Panc1 (cell line): ENCODE data around the gene PTBP3. TPM values are rescaled to one million over a fixed set of nuclear protein-coding genes. Genes with fewer than 3 reads are reported as not detected.

Source experiments
- ATAC-seq: fragments of 200-7000 bp; cut with Tn5 transposase; 2 replicates; pipeline ENCODE4 v1.9.1; 2020; ENCODE audit warnings: mild to moderate bottlenecking, moderate library complexity
- BruUV-seq: library from RNA; stranded (reverse); fragments of 400-500 nt; replicated peaks from 2 replicates; lab custom pipeline; 2021; lab: Mats Ljungman, UMichigan
- CTCF ChIA-PET: fragments of 300-600 bp; sonication (Branson Sonifier 250); formaldehyde crosslinking; loops from one replicate; lab custom pipeline; 2022; ENCODE audit warnings: antibody characterized with exemption; lab: Charles Lee
- POLR2A ChIA-PET: fragments of 300-600 bp; sonication (Branson Sonifier 250); formaldehyde crosslinking; loops from one replicate; lab custom pipeline; 2022; ENCODE audit warnings: antibody characterized with exemption; lab: Charles Lee
- DNase-seq: peaks from one replicate; pipeline ENCODE4 v3.0.0-alpha.2; 2010; ENCODE audit warnings: low read depth, low spot score
- H3K27ac ChIP-seq: 2 replicates; pipeline ENCODE4 v1.5.1; 2011; ENCODE audit warnings: mild to moderate bottlenecking, low read length, inconsistent platforms
- H3K27me3 ChIP-seq: fragments of 200-500 bp; sonication (Bioruptor generic); 2 replicates; pipeline ENCODE4 v1.6.0; 2014; ENCODE audit warnings: low read length, inconsistent platforms; ENCODE audit not compliant: control insufficient read depth, insufficient read depth
- H3K36me3 ChIP-seq: fragments of 200-500 bp; sonication (Bioruptor generic); 2 replicates; pipeline ENCODE4 v1.5.1; 2014; ENCODE audit warnings: inconsistent platforms, mild to moderate bottlenecking, low read length, moderate library complexity; ENCODE audit not compliant: control insufficient read depth, insufficient read depth
- H3K4me1 ChIP-seq: 2 replicates; pipeline ENCODE4 v1.5.1; 2011; ENCODE audit warnings: inconsistent platforms, mild to moderate bottlenecking, low read length, moderate library complexity; ENCODE audit not compliant: control insufficient read depth, insufficient read depth
- H3K4me3 ChIP-seq, 2 experiments: 2 replicates each; pipeline ENCODE4 v1.5.1; 2011 to 2012; ENCODE audit warnings: low read depth in 2 of 2, low read length in 2 of 2, mild to moderate bottlenecking in 2 of 2, inconsistent platforms in 1 of 2, moderate library complexity in 1 of 2
- H3K9me3 ChIP-seq: fragments of 200-500 bp; sonication (Bioruptor generic); 2 replicates; pipeline ENCODE4 v1.5.1; 2014; ENCODE audit warnings: low read depth, mild to moderate bottlenecking, inconsistent platforms, low read length, moderate library complexity; ENCODE audit not compliant: control insufficient read depth, insufficient read depth
- POLR2AphosphoS5 ChIP-seq: IDR thresholded peaks from 2 replicates; pipeline ENCODE4 v1.6.1; 2012; ENCODE audit warnings: mild to moderate bottlenecking, low read depth, low read length, moderate library complexity
- SIN3A ChIP-seq: IDR thresholded peaks from 2 replicates; pipeline ENCODE4 v1.6.1; 2012; ENCODE audit warnings: low read depth, mild to moderate bottlenecking, low read length, moderate library complexity, borderline replicate concordance; ENCODE audit not compliant: insufficient read depth
- TCF7L2 ChIP-seq: IDR thresholded peaks from 2 replicates; pipeline ENCODE4 v1.6.1; 2011; ENCODE audit warnings: mild to moderate bottlenecking, low read depth, low read length, inconsistent platforms
- in situ Hi-C: cut with HindIII; loops from 2 replicates; pipeline ENCODE4 v1.10.0; 2016; ENCODE audit warnings: low sequenced_read_pairs, low pct_unique_long_range_greater_than_20kb
- intact Hi-C: fragments of 100-400 bp; cut with micrococcal nuclease; formaldehyde crosslinking; loops from one replicate; pipeline ENCODE4 v1.10.0; 2022; ENCODE audit not compliant: unreplicated experiment
- total RNA-seq: library from RNA; stranded (reverse); gene quantifications from one replicate; pipeline ENCODE4 v1.2.1, GENCODE V29; 2021; ENCODE audit not compliant: unreplicated experiment
- TF ChIP-seq, protein P1 (sequence below), 2 experiments: IDR thresholded peaks; 2 replicates each; pipeline ENCODE4 v1.6.1; 2011 to 2012; ENCODE audit warnings: low read depth in 2 of 2, control low read depth in 1 of 2, low read length in 1 of 2, mild to moderate bottlenecking in 1 of 2, moderate library complexity in 1 of 2; ENCODE audit not compliant: insufficient read depth in 1 of 2
- TF ChIP-seq, protein P2 (sequence below): fragments of 450-650 bp; IDR thresholded peaks from 2 replicates; pipeline ENCODE4 v1.5.1; 2017; ENCODE audit warnings: mild to moderate bottlenecking

The PTBP3 gene
- total RNA-seq, 1 experiment from 2014 or later, result 82.5 TPM

DNA sequence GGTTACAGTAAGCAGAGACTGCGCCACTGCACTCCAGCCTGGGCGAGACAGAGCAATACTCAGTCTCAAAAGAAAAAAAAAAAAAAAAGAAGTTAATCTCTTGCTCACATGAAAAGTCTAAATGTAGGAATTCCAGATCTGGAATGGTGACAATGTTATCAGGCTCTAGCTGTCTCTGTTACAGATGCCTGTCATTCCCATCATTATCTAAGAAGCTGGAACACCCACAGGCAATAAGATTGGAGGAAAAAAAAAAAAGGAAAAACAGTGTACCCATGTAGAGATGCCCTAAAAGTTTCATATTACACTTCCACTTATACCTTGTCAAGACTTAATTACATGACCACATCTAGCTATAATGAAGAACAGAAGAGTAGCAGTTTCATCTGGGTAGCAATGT, 38.2 kb downstream of the PTBP3 start:
- intact Hi-C loops (no loop called here), in situ Hi-C loops (no loop called here)
- no peak overlapping the region for H3K4me3 ChIP-seq
- H3K36me3 ChIP-seq, result no peaks in the 10 kb centered on the region
- no peaks in the 10 kb centered on the region for H3K27me3 ChIP-seq
- ATAC-seq (no peak), DNase-seq (no peak)
- TF ChIP-seq TCF7L2, result no peak
- TF ChIP-seq, protein P1, sequence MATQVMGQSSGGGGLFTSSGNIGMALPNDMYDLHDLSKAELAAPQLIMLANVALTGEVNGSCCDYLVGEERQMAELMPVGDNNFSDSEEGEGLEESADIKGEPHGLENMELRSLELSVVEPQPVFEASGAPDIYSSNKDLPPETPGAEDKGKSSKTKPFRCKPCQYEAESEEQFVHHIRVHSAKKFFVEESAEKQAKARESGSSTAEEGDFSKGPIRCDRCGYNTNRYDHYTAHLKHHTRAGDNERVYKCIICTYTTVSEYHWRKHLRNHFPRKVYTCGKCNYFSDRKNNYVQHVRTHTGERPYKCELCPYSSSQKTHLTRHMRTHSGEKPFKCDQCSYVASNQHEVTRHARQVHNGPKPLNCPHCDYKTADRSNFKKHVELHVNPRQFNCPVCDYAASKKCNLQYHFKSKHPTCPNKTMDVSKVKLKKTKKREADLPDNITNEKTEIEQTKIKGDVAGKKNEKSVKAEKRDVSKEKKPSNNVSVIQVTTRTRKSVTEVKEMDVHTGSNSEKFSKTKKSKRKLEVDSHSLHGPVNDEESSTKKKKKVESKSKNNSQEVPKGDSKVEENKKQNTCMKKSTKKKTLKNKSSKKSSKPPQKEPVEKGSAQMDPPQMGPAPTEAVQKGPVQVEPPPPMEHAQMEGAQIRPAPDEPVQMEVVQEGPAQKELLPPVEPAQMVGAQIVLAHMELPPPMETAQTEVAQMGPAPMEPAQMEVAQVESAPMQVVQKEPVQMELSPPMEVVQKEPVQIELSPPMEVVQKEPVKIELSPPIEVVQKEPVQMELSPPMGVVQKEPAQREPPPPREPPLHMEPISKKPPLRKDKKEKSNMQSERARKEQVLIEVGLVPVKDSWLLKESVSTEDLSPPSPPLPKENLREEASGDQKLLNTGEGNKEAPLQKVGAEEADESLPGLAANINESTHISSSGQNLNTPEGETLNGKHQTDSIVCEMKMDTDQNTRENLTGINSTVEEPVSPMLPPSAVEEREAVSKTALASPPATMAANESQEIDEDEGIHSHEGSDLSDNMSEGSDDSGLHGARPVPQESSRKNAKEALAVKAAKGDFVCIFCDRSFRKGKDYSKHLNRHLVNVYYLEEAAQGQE (IDR thresholded peaks at IDR 0.05; ENCODE audit: insufficient read depth in 1 of 2, low read depth in 2 of 2, low read length in 1 of 2), result no peak
- no peak for TF ChIP-seq POLR2AphosphoS5
- no peak for TF ChIP-seq SIN3A
- TF ChIP-seq, protein P2, sequence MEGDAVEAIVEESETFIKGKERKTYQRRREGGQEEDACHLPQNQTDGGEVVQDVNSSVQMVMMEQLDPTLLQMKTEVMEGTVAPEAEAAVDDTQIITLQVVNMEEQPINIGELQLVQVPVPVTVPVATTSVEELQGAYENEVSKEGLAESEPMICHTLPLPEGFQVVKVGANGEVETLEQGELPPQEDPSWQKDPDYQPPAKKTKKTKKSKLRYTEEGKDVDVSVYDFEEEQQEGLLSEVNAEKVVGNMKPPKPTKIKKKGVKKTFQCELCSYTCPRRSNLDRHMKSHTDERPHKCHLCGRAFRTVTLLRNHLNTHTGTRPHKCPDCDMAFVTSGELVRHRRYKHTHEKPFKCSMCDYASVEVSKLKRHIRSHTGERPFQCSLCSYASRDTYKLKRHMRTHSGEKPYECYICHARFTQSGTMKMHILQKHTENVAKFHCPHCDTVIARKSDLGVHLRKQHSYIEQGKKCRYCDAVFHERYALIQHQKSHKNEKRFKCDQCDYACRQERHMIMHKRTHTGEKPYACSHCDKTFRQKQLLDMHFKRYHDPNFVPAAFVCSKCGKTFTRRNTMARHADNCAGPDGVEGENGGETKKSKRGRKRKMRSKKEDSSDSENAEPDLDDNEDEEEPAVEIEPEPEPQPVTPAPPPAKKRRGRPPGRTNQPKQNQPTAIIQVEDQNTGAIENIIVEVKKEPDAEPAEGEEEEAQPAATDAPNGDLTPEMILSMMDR, result no peak
- H3K27ac ChIP-seq, result no peak overlapping the region
- ChIA-PET CTCF (no interaction called here), POLR2A (interaction anchor here (0.5 to 0.6 kb wide), 2 partner anchors 30 to 39 kb away, joined by 3 read pairs; no protein-coding TSS in a partner anchor)
- H3K4me1 ChIP-seq, result peaks cover 11% of the 10 kb centered on the region; the same call in 1 of the 2 replicates
- TSS peak; percentile 17 for BruUV-seq
- no peaks in the 10 kb centered on the region for H3K9me3 ChIP-seq

DNA sequence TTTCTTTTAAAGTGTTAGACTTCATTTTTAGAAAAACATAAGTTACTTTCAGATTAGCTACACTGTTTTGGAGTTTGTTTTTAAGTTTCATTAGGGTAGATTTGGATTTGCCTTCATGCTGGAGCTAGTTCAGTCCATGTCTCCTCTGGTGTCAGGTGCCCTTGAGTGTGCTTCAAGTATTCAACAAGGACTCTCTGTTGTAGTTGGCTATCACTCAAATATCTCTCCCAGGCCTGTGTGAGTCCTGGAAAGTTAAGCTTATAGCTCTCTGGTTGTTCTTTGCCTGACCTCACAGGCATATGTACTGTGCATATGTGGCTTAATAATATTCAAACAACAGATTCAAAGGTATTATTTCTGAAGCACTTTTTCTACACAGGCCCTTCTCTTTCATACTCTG, 45.4 kb downstream of the PTBP3 start:
- ChIA-PET CTCF (no interaction called here), POLR2A (interaction anchor here (0.5 kb wide), 1 partner anchor 163 kb away, joined by 4 read pairs; no protein-coding TSS in a partner anchor)
- Histone ChIP-seq H3K9me3 (no peaks in the 10 kb centered on the region), H3K4me1 (no peaks in the 10 kb centered on the region), H3K4me3 (no peak overlapping the region), H3K27me3 (no peaks in the 10 kb centered on the region), H3K27ac (no peak overlapping the region), H3K36me3 (no peaks in the 10 kb centered on the region)
- TF ChIP-seq TCF7L2 (no peak), SIN3A (no peak), POLR2AphosphoS5 (no peak)
- TF ChIP-seq, protein P2, result no peak
- TF ChIP-seq, protein P1 (IDR thresholded peaks at IDR 0.05; ENCODE audit: insufficient read depth in 1 of 2, low read depth in 2 of 2, low read length in 1 of 2), result no peak
- DNase-seq (no peak), ATAC-seq (no peak)
- in situ Hi-C loops (no loop called here), intact Hi-C loops (no loop called here)
- BruUV-seq, result no TSS peak
